Right ventricle myocardium inferior (tissue), 1 donor: ENCODE data around the gene ZNF609. TPM values are rescaled to one million over a fixed set of nuclear protein-coding genes. Genes with fewer than 3 reads are reported as not detected.
"Not testable (repeated sequence)": the region's sequence is repeated elsewhere in the genome, so short reads cannot be mapped to it uniquely, and the experiment has no call there.

Experiments used
- ATAC-seq: fragments of 200-7000 bp; cut with Tn5 transposase; one replicate; pipeline ENCODE4 v1.9.1; 2020; ENCODE audit warnings: mild to moderate bottlenecking, moderate library complexity
- DNase-seq: peaks from one replicate; pipeline ENCODE4 v3.0.0; 2021; ENCODE audit errors: missing footprints
- intact Hi-C: fragments of 100-400 bp; cut with DNase I; formaldehyde crosslinking; loops from one replicate; pipeline ENCODE4 v1.11.0; 2022
- total RNA-seq: library from RNA; stranded (reverse); fragmentation: NEBNext Ultra II Directional; extraction: Animal tissue kit (Norgen Biotek cat#: 25700); gene quantifications from one replicate; pipeline ENCODE4 v1.2.1, GENCODE V29; 2021
- donor health status: DM: no; HTN: yes; CAD: no; lungs with severe emphysema.

ZNF609 gene
- total RNA-seq, 1 donor from 2014 or later: 16.9 TPM

- intact Hi-C loops: loop anchor here (10.0 kb wide), 1 partner anchor 166 kb away; the partner anchor contains the start of gene ZNF609
Observed at GRCh38 chr15:64630396-64631107, 170.2 kb downstream of the ZNF609 start.

GRCh38 chr15:64632639-64633038, 172.3 kb downstream of the ZNF609 start:
- intact Hi-C loops: loop anchor here (10.0 kb wide), 1 partner anchor 168 kb away; the partner anchor contains the start of gene ZNF609
- DNase-seq, ATAC-seq: not testable (repeated sequence)

More at GRCh38 chr15:64630396-64631107, 170.2 kb downstream of the ZNF609 start:
- DNase-seq (no peak), ATAC-seq (peak; percentile 46)

GRCh38 chr15:64633332-64633731, 173.0 kb downstream of the ZNF609 start:
- intact Hi-C loops: loop anchor here (10.0 kb wide), 1 partner anchor 169 kb away; the partner anchor contains the start of gene ZNF609
- ATAC-seq (no peak), DNase-seq (no peak)

GRCh38 chr15:64634027-64634426, 173.6 kb downstream of the ZNF609 start:
- no peak for DNase-seq
- intact Hi-C loops: loop anchor here (10.0 kb wide), 1 partner anchor 169 kb away; the partner anchor contains the start of gene ZNF609
- ATAC-seq: no peak

GRCh38 chr15:64634576-64635498, 174.5 kb downstream of the ZNF609 start:
- intact Hi-C loops: loop anchor here (5.0 to 10.0 kb wide), 2 partner anchors 128 to 170 kb away; partner anchors contain the start of gene ZNF609
- no peak for ATAC-seq

GRCh38 chr15:64635499-64636495, 175.4 kb downstream of the ZNF609 start:
- DNase-seq (no peak), ATAC-seq (peak; percentile 94)
- intact Hi-C loops: loop anchor here (5.0 to 10.0 kb wide), 2 partner anchors 128 to 171 kb away; partner anchors contain the start of gene ZNF609

More at GRCh38 chr15:64634576-64635498, 174.5 kb downstream of the ZNF609 start:
- no peak for DNase-seq

- DNase-seq (no peak), ATAC-seq (no peak)
- intact Hi-C loops: loop anchor here (5.0 to 10.0 kb wide), 2 partner anchors 129 to 172 kb away; partner anchors contain the start of gene ZNF609
Observed at GRCh38 chr15:64636556-64636955, 176.2 kb downstream of the ZNF609 start.

- DNase-seq (no peak), ATAC-seq (no peak)
- intact Hi-C loops: loop anchor here (5.0 to 10.0 kb wide), 2 partner anchors 130 to 173 kb away; partner anchors contain the start of gene ZNF609
Observed at GRCh38 chr15:64637412-64637811, 177.0 kb downstream of the ZNF609 start.

GRCh38 chr15:64639744-64640143, 179.4 kb downstream of the ZNF609 start:
- intact Hi-C loops: loop anchor here (5.0 to 10.0 kb wide), 2 partner anchors 132 to 175 kb away; partner anchors contain the start of gene ZNF609
- peak; percentile 72 for DNase-seq
- ATAC-seq: not testable (repeated sequence)

GRCh38 chr15:64640146-64640871, 179.9 kb downstream of the ZNF609 start:
- intact Hi-C loops: no loop called here
- DNase-seq (no peak), ATAC-seq (no peak)

GRCh38 chr15:64642875-64643274, 182.5 kb downstream of the ZNF609 start:
- DNase-seq: no peak
- intact Hi-C loops: no loop called here
- ATAC-seq: no peak

GRCh38 chr15:64643685-64644084, 183.3 kb downstream of the ZNF609 start:
- DNase-seq (no peak), ATAC-seq (no peak)
- intact Hi-C loops: no loop called here

GRCh38 chr15:64644811-64645210, 184.4 kb downstream of the ZNF609 start:
- DNase-seq, intact Hi-C loops, ATAC-seq: not testable (repeated sequence)

- intact Hi-C loops: no loop called here
- DNase-seq (no peak), ATAC-seq (no peak)
Observed at GRCh38 chr15:64645995-64646394, 185.6 kb downstream of the ZNF609 start.

- ATAC-seq (no peak), DNase-seq (no peak)
- intact Hi-C loops: no loop called here
Observed at GRCh38 chr15:64647367-64647766, 187.0 kb downstream of the ZNF609 start.

GRCh38 chr15:64650552-64650951, 190.2 kb downstream of the ZNF609 start:
- no peak for ATAC-seq

GRCh38 chr15:64651601-64652191, 191.3 kb downstream of the ZNF609 start:
- DNase-seq: no peak

More at GRCh38 chr15:64650552-64650951, 190.2 kb downstream of the ZNF609 start:
- DNase-seq: no peak
- intact Hi-C loops: no loop called here

More at GRCh38 chr15:64651601-64652191, 191.3 kb downstream of the ZNF609 start:
- intact Hi-C loops: no loop called here
- no peak for ATAC-seq
